Measurements from ENCODE around the gene RASA4. TPM values are rescaled to one million over a fixed set of nuclear protein-coding genes. Genes with fewer than 3 reads are reported as not detected.
A peak's percentile ranks its signal among the peaks of the same experiment; 100 is the strongest.
"Not testable (repeated sequence)": the region's sequence is repeated elsewhere in the genome, so short reads cannot be mapped to it uniquely, and the experiment has no call there.

The RASA4 gene
- total and polyA plus RNA-seq, 10 donors, result 34.5 to 119 (median 52.4) TPM

GRCh38 chr7:102604431-102605145, 12.0 kb downstream of the RASA4 start:
- WGBS, 5 donors, result 57 to 82% methylated on average over 1 to 4 of the region's 19 CpGs; no CpG with 5 or more reads in 3 of the 5 donors
- H3K9me3 ChIP-seq; H3K4me1 ChIP-seq; H3K27ac ChIP-seq; H3K36me3 ChIP-seq; DNase-seq; intact Hi-C loops (cut with DNase I; ENCODE audit: low total_unique reads); H3K4me3 ChIP-seq; H3K27me3 ChIP-seq (replicated peaks in 1 of 7): not testable (repeated sequence)

DNA sequence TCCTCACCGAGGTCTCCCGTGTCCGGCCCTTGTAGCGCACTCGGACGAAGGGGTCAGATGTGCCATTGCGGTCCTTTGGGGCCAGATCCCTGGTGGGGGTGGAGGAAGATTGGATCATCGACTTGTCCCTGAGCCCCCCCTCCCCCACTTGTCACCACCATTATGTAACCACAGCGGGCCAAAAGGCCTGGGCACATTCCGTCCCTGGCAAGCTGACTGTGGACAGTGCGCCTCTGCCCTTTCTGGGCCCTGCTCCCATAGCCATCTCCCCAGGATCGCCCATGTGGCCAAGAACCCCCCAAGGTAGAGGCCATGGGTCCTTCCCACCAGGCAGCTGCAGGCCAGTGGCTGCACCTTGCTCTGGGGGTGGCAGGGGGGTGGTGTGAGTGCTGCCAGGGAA, 14.2 kb downstream of the RASA4 start:
- WGBS, 5 donors, result no CpG with 5 or more reads among the region's 12 CpGs

GRCh38 chr7:102599699-102600098, 16.9 kb downstream of the RASA4 start:
- H3K4me3 ChIP-seq; H3K9me3 ChIP-seq; DNase-seq; H3K36me3 ChIP-seq; intact Hi-C loops (cut with DNase I; ENCODE audit: low total_unique reads); H3K27me3 ChIP-seq (replicated peaks in 1 of 7); H3K4me1 ChIP-seq; H3K27ac ChIP-seq: not testable (repeated sequence)
- WGBS, 5 donors, result no CpG with 5 or more reads among the region's 9 CpGs

More for the DNA sequence above, 14.2 kb downstream of the RASA4 start:
- H3K27ac ChIP-seq; H3K4me3 ChIP-seq; H3K4me1 ChIP-seq; H3K36me3 ChIP-seq; H3K9me3 ChIP-seq; intact Hi-C loops (cut with DNase I; ENCODE audit: low total_unique reads); DNase-seq; H3K27me3 ChIP-seq (replicated peaks in 1 of 7): not testable (repeated sequence)

DNA sequence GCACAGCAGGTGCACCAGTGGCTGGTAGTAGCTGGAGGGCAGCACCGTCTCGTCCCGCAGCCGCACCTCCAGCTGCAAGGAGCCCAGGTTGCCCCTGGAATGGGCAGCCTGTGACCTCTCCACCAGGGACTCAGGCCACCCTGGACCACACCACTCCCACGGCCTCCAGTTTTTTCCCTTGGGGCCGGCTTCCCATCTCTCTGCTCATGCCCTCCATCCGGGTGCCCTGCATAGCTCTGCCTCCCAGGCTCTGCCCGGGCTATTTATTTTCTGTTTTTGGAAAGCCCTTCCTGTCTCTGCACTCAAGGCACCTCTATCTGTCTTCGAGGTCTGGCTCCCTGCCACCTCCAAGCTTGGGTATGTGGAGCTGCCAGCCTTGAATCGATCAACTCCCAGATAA, 20.5 kb downstream of the RASA4 start:
- WGBS, 5 donors, result 72 to 82% (median 76%) methylated on average over 4 to 9 of the region's 10 CpGs
- DNase-seq; H3K27me3 ChIP-seq (replicated peaks in 1 of 7); H3K36me3 ChIP-seq; H3K27ac ChIP-seq; H3K4me1 ChIP-seq; H3K9me3 ChIP-seq; H3K4me3 ChIP-seq; intact Hi-C loops (cut with DNase I; ENCODE audit: low total_unique reads): not testable (repeated sequence)

DNA sequence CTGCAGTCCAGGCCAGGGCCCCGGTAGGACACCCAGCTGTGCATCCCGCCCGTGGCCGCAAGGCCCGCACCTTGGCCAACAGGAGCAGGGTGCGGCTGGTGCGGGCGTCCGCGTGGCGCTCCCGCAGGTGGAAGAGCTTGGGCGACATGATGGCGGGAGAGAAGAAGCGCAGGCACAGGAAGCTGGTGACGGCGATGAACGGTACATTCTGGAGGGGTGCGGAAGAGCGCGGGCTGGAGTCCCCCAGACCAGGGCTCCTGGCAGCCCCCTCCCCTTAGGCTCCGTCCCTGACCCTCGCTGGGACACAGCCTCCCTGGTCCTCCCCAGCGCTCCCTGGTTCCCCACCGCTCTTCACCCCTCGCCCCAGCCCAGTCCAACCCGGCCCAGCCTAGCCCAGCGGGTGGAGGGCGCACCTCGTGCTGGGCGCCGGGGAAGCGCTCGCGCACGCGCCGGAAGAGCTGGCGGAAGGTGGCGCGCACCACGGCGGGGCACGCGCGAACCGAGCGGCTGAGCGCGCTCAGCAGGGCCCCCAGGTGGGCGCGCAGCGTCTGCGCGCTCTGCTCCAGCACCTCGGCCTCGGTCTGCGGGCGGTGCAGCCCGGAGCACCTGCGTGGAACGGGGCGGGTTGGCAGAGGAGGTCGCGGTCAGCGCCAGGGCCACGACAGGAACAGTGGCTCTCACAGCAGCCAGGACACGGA, 22.8 kb downstream of the RASA4 start:
- H3K27me3 ChIP-seq (replicated peaks in 1 of 7); H3K27ac ChIP-seq; H3K4me1 ChIP-seq; DNase-seq; H3K36me3 ChIP-seq; intact Hi-C loops (cut with DNase I; ENCODE audit: low total_unique reads); H3K9me3 ChIP-seq; H3K4me3 ChIP-seq: not testable (repeated sequence)
- WGBS, 5 donors, result no CpG with 5 or more reads among the region's 68 CpGs

GRCh38 chr7:102592477-102593019, 24.0 kb downstream of the RASA4 start:
- peak overlapping the region in 1 of 8 donors; percentile 43 for H3K27ac ChIP-seq
- WGBS, 5 donors, result 23 to 50% (median 35%) methylated on average over 6 to 10 of the region's 26 CpGs
- H3K9me3 ChIP-seq; intact Hi-C loops (cut with DNase I; ENCODE audit: low total_unique reads); H3K4me3 ChIP-seq; H3K27me3 ChIP-seq (replicated peaks in 1 of 7); H3K4me1 ChIP-seq; H3K36me3 ChIP-seq: not testable (repeated sequence)
- peak; percentile 87 for DNase-seq

DNA sequence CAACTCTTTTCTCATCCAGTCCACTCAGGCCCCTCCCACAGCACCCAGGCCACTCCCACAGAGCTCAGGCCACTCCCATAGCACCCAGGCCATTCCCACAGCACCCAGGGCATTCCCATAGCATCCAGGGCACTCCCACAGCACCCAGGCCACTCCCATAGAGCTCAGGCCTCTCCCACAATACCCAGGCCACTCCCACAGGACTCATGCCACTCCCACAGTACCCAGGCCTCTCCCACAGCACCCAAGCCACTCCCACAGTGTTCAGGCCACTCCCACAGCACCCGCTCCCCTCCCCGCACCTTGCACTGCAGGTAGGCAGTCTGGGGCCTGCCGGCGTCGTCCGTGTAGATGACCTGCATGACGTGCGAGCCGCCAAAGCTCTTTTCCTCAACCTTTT, 26.7 kb downstream of the RASA4 start:
- no CpG with 5 or more reads among the region's 9 CpGs for WGBS, 5 donors
- H3K36me3 ChIP-seq; H3K27me3 ChIP-seq (replicated peaks in 1 of 7); H3K9me3 ChIP-seq; H3K27ac ChIP-seq; intact Hi-C loops (cut with DNase I; ENCODE audit: low total_unique reads); H3K4me3 ChIP-seq; H3K4me1 ChIP-seq; DNase-seq: not testable (repeated sequence)

- H3K4me1 ChIP-seq; H3K4me3 ChIP-seq; H3K27ac ChIP-seq; H3K9me3 ChIP-seq; intact Hi-C loops (cut with DNase I; ENCODE audit: low total_unique reads); H3K36me3 ChIP-seq; H3K27me3 ChIP-seq (replicated peaks in 1 of 7); DNase-seq: not testable (repeated sequence)
- WGBS, 5 donors, result no CpG with 5 or more reads among the region's 5 CpGs
These were observed 33.1 kb downstream of the RASA4 start for GRCh38 chr7:102583495-102583894.

GRCh38 chr7:102581722-102582121, 34.8 kb downstream of the RASA4 start:
- H3K27me3 ChIP-seq (replicated peaks in 1 of 7); H3K36me3 ChIP-seq; H3K9me3 ChIP-seq; intact Hi-C loops (cut with DNase I; ENCODE audit: low total_unique reads); H3K4me3 ChIP-seq; DNase-seq; H3K27ac ChIP-seq; H3K4me1 ChIP-seq: not testable (repeated sequence)
- WGBS, 5 donors, result no CpG with 5 or more reads among the region's 5 CpGs

- H3K4me3 ChIP-seq; DNase-seq; H3K27me3 ChIP-seq (replicated peaks in 1 of 7); intact Hi-C loops (cut with DNase I; ENCODE audit: low total_unique reads); H3K4me1 ChIP-seq; H3K9me3 ChIP-seq; H3K36me3 ChIP-seq; H3K27ac ChIP-seq: not testable (repeated sequence)
- 68 to 97% (median 88%) methylated on average over 1 to 5 of the region's 5 CpGs for WGBS, 5 donors
These were observed 38.1 kb downstream of the RASA4 start for GRCh38 chr7:102578486-102578885.
